ENCODE measurements around the gene PIK3R2.
"Not testable (repeated sequence)": the region's sequence is repeated elsewhere in the genome, so short reads cannot be mapped to it uniquely, and the experiment has no call there.

DNA sequence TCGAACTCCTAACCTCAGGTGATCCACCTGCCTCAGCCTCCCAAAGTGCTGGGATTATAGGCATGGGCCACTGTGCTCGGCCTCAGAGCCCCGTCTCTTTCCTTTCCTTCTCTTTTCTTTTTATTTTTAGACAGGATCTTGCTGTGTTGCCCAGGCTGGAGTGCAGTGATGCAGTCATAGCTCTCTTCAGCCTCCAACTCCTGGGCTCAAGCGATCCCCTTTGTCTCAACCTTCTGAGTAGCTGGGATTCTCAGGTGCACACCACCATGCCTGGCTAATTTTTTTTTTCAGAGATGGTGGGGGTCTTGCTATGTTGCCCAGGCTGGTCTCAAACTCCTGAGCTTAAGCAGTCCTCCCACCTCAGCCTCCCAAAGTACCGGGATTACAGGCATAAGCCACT, 56.9 kb downstream of the PIK3R2 start:
- TF ChIP-seq CTCF (IDR thresholded peaks at IDR 0.05); EP300 (IDR thresholded peaks at IDR 0.05; ENCODE audit: low read depth); POLR2A (IDR thresholded peaks at IDR 0.05): not testable (repeated sequence)

Data from transverse colon (tissue), 3 donors.